ENCODE results near the gene KIF13A.
"Not testable (repeated sequence)": the region's sequence is repeated elsewhere in the genome, so short reads cannot be mapped to it uniquely, and the experiment has no call there.

The KIF13A gene

GRCh38 chr6:17900011-17900410 is 87.4 kb downstream of the KIF13A start:
- DNase-seq (ENCODE audit: low read depth, low spot score) = no peak

GRCh38 chr6:17899491-17899890 is 87.9 kb downstream of the KIF13A start:
- DNase-seq (ENCODE audit: low read depth, low spot score) = no peak

- DNase-seq (ENCODE audit: low read depth, low spot score) = no peak
These were observed 89.8 kb downstream of the KIF13A start for GRCh38 chr6:17897681-17898080.

GRCh38 chr6:17894905-17895304 is 92.5 kb downstream of the KIF13A start:
- DNase-seq (ENCODE audit: low read depth, low spot score) = no peak

GRCh38 chr6:17894191-17894590 is 93.2 kb downstream of the KIF13A start:
- DNase-seq (ENCODE audit: low read depth, low spot score) = no peak

GRCh38 chr6:17892097-17892686 is 95.2 kb downstream of the KIF13A start:
- no peak for DNase-seq (ENCODE audit: low read depth, low spot score)

- no peak for DNase-seq (ENCODE audit: low read depth, low spot score)
These were observed 97.1 kb downstream of the KIF13A start for GRCh38 chr6:17890309-17890708.

- not testable (repeated sequence) for DNase-seq (ENCODE audit: low read depth, low spot score)
These were observed 97.7 kb downstream of the KIF13A start for GRCh38 chr6:17889777-17890176.

- no peak for DNase-seq (ENCODE audit: low read depth, low spot score)
These were observed 100.5 kb downstream of the KIF13A start for GRCh38 chr6:17886891-17887290.

GRCh38 chr6:17885889-17886576 is 101.4 kb downstream of the KIF13A start:
- no peak for DNase-seq (ENCODE audit: low read depth, low spot score)

- DNase-seq (ENCODE audit: low read depth, low spot score) = no peak
These were observed 102.6 kb downstream of the KIF13A start for GRCh38 chr6:17884498-17885478.

- DNase-seq (ENCODE audit: low read depth, low spot score) = no peak
These were observed 103.6 kb downstream of the KIF13A start for GRCh38 chr6:17883665-17884497.

- no peak for DNase-seq (ENCODE audit: low read depth, low spot score)
These were observed 106.2 kb downstream of the KIF13A start for GRCh38 chr6:17881085-17881858.

- no peak for DNase-seq (ENCODE audit: low read depth, low spot score)
These were observed 108.3 kb downstream of the KIF13A start for GRCh38 chr6:17879184-17879583.

- no peak for DNase-seq (ENCODE audit: low read depth, low spot score)
These were observed 108.7 kb downstream of the KIF13A start for GRCh38 chr6:17878734-17879133.

GRCh38 chr6:17877895-17878440 is 109.5 kb downstream of the KIF13A start:
- no peak for DNase-seq (ENCODE audit: low read depth, low spot score)

GRCh38 chr6:17877196-17877894 is 110.1 kb downstream of the KIF13A start:
- DNase-seq (ENCODE audit: low read depth, low spot score) = no peak

GRCh38 chr6:17874753-17875152 is 112.7 kb downstream of the KIF13A start:
- DNase-seq (ENCODE audit: low read depth, low spot score) = no peak

- no peak for DNase-seq (ENCODE audit: low read depth, low spot score)
These were observed 114.5 kb downstream of the KIF13A start for GRCh38 chr6:17872908-17873307.

GRCh38 chr6:17871836-17872235 is 115.6 kb downstream of the KIF13A start:
- DNase-seq (ENCODE audit: low read depth, low spot score) = no peak

Measured in brain pericyte (primary cell).